ENCODE data around the gene UBTFL1.
"Not testable (repeated sequence)": the region's sequence is repeated elsewhere in the genome, so short reads cannot be mapped to it uniquely, and the experiment has no call there.

UBTFL1 gene

GRCh38 chr11:90085650-90086049 lies at the start of gene UBTFL1:
Gene UBTFL1 (plus strand): TSS chr11:90085950. CDS start chr11:90085950, 0 bp downstream.
- DNase-seq (ENCODE audit: low read depth, low spot score): not testable (repeated sequence)

DNA sequence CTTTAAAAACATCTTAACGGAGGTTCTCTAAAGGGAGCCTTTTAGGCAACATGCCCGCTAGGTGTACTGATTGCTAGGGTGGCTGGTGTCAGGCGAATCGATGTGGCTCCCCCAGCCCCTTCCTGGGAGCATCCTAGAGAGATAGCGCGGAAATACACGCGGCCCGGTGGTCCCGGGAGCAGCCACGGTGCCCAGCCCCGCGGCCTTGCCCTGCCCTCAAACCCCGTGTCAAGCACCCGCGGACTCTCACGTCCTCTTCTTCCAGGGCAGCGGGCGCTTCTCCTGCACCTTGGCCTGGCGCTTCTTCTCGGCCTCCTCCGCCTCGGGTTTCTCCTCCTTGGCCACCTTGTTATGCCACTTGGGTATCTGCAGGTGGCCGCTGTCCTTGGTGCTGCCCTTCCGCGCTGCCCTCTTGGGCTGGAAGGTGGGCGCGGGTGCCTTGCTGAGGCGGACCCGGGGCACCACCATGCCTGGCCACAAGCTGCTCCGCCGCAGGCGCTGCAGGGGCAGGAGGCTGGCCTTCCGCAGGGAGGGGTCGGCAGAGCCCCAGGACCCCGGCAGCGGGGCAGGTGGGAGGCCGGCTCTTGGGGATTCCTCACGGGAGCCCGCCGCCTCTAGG lies 34.0 kb upstream of the UBTFL1 start:
- not testable (repeated sequence) for DNase-seq (ENCODE audit: low read depth, low spot score)

DNA sequence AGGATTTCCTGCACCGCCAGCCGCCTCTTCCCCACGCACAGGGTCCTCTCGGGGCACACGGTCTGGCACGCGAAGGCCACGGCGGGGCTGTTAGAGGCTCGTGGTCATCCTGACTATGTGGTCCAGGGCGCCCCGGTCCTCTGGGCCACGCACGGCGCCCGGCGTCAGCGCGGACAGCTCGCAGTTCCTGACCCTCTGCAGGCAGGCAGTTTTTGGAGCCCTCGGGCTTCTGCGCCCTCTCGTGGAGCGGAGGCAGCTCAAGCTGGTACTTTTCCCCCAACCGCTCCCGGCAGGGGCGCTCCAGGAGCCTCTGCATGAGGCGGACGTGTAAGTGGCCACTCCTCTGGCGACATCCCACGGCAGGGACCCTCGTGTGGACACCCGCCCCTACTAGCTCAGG lies 33.4 kb upstream of the UBTFL1 start:
- DNase-seq (ENCODE audit: low read depth, low spot score): not testable (repeated sequence)

DNA sequence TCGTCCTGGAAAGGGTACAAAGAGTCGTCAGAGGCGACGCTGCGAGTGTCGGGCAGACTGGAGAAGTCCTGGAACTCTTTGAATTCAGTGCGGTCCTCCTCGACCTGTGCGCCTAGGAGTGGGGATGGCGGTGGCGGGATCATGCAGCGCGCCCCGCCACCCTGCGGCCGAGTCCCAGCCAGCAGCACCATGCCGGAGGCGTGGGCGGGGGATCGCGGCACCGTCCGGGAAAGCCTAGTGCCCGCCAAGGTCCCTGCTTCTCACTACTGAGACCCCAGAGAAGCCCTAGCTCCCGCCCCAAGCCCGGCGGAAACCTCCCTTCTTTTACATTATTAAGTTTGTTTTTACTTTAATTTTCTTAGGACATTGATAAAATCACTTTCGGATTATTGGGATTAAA lies 32.2 kb upstream of the UBTFL1 start:
- not testable (repeated sequence) for DNase-seq (ENCODE audit: low read depth, low spot score)

DNA sequence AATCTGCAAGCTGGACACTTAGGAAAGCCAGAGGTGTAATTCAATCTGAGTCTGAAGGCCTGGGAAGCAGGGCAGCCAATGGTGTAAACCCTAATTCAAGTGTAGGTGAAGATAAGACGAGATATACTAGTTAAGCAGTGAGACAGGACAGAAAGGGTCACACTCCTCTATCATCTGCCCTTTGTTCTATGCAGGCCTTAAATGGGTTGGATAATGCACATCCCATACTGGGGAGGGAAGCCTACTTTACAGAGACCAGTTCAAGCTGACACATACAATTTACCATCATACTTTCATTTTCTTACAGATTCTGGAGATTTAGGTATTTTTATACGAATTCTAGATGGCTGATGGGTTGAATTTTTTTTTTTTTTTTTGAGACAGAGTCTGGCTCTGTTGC lies 3.0 kb downstream of the UBTFL1 start:
- not testable (repeated sequence) for DNase-seq (ENCODE audit: low read depth, low spot score)

GRCh38 chr11:90095230-90095924 lies 9.6 kb downstream of the UBTFL1 start:
- DNase-seq (ENCODE audit: low read depth, low spot score): not testable (repeated sequence)

DNA sequence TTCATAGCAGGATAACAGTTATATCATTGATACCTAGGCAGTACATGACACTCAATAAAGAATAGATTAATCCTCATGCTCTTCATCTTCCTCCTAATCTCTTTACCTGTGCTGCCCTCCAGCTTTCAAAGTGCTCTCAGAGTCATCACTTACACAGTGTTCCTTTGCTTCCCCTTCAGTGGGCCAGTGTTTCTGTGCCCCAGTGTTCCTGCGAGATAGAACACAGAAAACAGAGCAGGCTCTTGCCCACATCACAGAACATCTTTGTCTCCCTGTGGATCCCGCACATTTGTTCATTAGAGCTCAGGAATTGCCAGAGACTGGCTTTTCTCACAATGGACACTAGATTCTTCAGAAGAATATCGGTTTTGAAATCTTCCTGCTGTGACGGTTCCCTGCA lies 12.5 kb downstream of the UBTFL1 start:
- not testable (repeated sequence) for DNase-seq (ENCODE audit: low read depth, low spot score)

DNA sequence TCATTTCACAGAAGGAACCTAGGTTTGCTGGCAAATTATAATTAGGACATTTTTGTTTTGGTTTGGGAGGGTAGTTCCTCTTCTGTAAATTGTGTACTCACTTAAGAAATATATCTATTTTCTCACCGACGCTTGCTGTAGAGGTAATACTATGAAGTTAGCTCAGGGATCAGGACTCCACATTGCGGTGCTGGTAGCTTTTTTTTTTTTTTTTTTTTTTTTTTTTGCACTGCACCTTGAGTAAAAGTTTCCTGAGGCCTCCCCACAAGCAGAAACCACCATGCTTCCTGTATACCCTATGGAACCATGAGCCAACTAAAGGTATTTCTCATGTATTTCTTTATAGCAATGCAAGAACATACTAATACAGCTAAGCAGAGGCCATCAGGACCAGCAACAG lies 14.7 kb downstream of the UBTFL1 start:
- DNase-seq (ENCODE audit: low read depth, low spot score): no peak

DNA sequence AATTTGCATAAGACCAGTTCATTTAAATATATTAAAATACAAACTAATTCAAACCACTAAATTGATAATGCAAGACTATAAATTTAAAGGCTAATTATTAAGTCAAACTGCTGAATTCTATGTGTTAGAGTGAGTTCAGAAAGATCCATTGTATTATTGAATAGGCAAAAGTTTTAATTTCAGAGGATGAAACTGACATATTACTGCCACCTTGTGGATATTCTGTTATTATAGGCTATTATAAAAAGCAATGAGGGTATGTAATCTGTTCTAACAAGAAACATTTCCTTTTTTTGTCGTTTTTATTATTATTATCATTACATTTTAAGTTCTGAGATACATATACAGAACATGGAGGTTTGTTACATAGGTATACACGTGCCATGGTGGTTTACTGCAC lies 27.8 kb downstream of the UBTFL1 start:
- DNase-seq (ENCODE audit: low read depth, low spot score): no peak

DNA sequence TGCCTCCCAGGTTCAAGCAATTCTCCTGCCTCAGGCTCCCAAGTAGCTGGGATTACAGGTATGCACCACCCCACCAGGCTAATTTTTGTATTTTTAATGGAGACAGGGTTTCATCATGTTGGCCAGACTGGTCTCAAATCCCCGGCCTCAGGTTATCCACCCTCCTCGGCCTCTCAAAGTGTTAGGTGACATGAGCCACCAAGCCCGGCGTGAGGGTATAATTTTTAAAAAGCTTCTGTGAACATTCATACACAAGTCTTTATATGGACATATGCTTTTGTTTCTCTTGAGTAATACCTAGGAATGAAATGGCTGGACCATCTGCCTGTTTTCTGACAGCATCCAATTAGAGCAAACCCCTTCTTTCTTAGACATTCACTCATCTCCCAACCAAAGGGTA lies 34.4 kb downstream of the UBTFL1 start:
- no peak for DNase-seq (ENCODE audit: low read depth, low spot score)

- DNase-seq (ENCODE audit: low read depth, low spot score): no peak
Measured at GRCh38 chr11:90124371-90124770, 38.6 kb downstream of the UBTFL1 start.

DNA sequence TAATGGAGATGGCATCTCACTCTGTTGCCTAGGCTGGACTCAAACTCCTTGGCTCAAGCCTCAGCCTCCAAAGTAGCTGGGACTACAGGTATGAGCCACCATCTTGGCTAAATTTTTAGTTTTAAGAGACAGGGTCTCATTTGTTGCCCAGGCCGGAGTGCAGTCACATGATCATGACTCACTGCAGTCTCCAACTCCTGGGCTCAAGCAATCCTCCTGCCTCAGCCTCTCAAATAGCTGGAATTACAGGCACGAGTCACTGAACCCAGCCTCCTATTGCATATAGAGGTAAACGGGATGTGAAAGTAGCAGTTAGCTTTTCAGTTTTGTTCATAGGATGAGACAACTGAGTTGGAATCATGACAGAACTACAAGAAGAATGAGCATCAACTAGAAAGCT lies 39.2 kb downstream of the UBTFL1 start:
- no peak for DNase-seq (ENCODE audit: low read depth, low spot score)

- no peak for DNase-seq (ENCODE audit: low read depth, low spot score)
Measured at GRCh38 chr11:90133560-90134477, 48.1 kb downstream of the UBTFL1 start.

- DNase-seq (ENCODE audit: low read depth, low spot score): no peak
Measured at GRCh38 chr11:90134478-90135003, 48.8 kb downstream of the UBTFL1 start, which contains the start of gene NAALAD2. Gene NAALAD2 (plus strand): TSS chr11:90134663. CDS start chr11:90134759, 96 bp downstream.

GRCh38 chr11:90135016-90135415 lies 49.3 kb downstream of the UBTFL1 start:
- no peak for DNase-seq (ENCODE audit: low read depth, low spot score)

Data from activated CD4-positive, CD25-positive, alpha-beta regulatory T cell treated with anti-CD3 and anti-CD28 coated beads, Interleukin-2, amount 50 U/mL, for 16 hours (primary cell).